ENCODE measurements around the gene RDH12.

DNA sequence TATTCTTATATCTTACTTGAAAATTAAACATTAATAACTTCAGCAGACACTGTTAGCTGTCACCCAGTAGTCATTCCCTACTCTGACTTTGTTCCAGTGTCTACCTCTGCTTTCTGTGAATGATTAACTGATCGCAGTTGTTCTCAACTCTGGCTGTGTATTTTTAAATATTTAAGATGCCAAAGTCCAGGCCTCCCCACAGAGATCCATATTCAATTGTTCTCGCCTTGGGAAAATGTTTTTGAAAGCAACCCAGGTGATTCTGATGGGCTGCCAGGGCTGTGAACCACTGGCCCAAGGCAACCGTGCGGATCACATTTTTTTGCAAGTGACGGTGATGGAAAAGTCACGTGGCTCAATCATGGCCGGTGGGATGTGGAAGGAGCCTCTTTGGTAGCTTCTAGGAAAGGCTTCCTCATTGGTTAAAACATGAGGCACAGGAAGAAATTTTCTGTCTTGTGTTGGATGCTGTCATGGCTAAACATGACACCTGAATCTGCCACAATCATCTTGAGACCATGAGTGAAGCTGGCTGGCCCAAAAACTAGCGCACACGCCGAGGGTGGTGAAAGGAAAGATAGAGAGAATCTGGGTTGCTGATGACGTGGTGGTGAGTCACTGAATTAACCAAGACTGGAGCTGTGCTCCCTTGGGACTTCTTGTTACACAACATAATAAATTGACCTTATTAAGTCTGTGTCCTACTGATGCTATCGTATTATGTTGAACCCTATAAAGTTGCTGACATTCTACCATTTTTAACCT lies 37.2 kb downstream of the RDH12 start:
- TF ChIP-seq POLR2A (IDR thresholded peaks at IDR 0.05; ENCODE audit: low read depth, low read length) (no peak), MYC (IDR thresholded peaks at IDR 0.05; ENCODE audit: low read depth, low read length) (no peak)
